Activated CD4-positive, alpha-beta T cell treated with anti-CD3 and anti-CD28 coated beads, Interleukin-2, amount 10 ng/mL, durations not matched to agents 24 days and 14 days (primary cell): ENCODE data around the gene PDE1C. TPM values are rescaled to one million over a fixed set of nuclear protein-coding genes. Genes with fewer than 3 reads are reported as not detected.

Source experiments
- DNase-seq: peaks from one replicate; pipeline ENCODE4 v3.0.0; 2022
- H3K27ac Mint-ChIP-seq: one replicate; pipeline ENCODE4 v1.8.0; 2022; ENCODE audit warnings: mild to moderate bottlenecking, mixed read lengths
- H3K27me3 Mint-ChIP-seq: one replicate; pipeline ENCODE4 v1.8.0; 2022; ENCODE audit warnings: mixed read lengths
- H3K36me3 Mint-ChIP-seq: one replicate; pipeline ENCODE4 v1.8.0; 2022; ENCODE audit warnings: low read depth, mild to moderate bottlenecking, mixed read lengths
- H3K4me1 Mint-ChIP-seq: one replicate; pipeline ENCODE4 v1.8.0; 2021; ENCODE audit warnings: mixed read lengths
- H3K4me3 Mint-ChIP-seq: one replicate; pipeline ENCODE4 v1.8.0; 2022; ENCODE audit warnings: mild to moderate bottlenecking, moderate library complexity, mixed read lengths
- H3K9me3 Mint-ChIP-seq: one replicate; pipeline ENCODE4 v1.8.0; 2021; ENCODE audit warnings: mixed read lengths
- intact Hi-C: fragments of 100-400 bp; cut with micrococcal nuclease; formaldehyde crosslinking; loops from one replicate; pipeline ENCODE4 v1.15.1; 2023
- total RNA-seq: library from RNA; stranded (reverse); gene quantifications from 2 replicates; pipeline ENCODE4 v1.2.3, GENCODE V29; 2022

PDE1C gene
- total RNA-seq, 1 donor from 2014 or later = not detected

DNA sequence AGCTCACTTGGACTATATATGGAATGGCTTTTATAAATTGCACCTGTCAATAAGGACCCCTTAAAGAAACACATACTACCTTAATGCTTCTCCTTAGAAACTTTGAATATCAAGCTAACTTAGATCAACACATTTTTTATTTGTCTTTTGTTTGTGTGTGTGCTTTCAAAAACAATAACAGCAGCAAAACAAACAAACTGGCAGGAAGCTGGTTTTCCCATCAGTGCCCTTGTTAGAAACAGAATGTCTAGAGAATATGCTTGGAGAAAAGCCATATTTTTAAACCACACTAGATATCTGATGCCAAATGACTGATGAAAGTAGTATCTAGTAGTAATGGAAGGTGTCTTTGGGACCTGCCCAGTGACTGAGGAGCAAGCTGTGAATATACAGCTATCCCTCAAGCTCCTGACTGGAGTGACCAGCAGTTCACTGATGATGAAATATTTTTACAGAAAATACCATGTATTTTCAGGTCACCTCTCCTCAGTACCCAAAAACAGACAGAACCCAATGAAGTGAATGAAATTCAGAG is 1.0 kb downstream of the PDE1C start:
- peaks cover 15% of the 10 kb centered on the region for H3K27me3 Mint-ChIP-seq
- intact Hi-C loops = no loop called here
- no peaks in the 10 kb centered on the region for H3K4me1 Mint-ChIP-seq
- no peaks in the 10 kb centered on the region for H3K9me3 Mint-ChIP-seq
- H3K36me3 Mint-ChIP-seq = no peaks in the 10 kb centered on the region
- DNase-seq = no peak
- H3K27ac Mint-ChIP-seq = no peak overlapping the region
- no peak overlapping the region for H3K4me3 Mint-ChIP-seq

DNA sequence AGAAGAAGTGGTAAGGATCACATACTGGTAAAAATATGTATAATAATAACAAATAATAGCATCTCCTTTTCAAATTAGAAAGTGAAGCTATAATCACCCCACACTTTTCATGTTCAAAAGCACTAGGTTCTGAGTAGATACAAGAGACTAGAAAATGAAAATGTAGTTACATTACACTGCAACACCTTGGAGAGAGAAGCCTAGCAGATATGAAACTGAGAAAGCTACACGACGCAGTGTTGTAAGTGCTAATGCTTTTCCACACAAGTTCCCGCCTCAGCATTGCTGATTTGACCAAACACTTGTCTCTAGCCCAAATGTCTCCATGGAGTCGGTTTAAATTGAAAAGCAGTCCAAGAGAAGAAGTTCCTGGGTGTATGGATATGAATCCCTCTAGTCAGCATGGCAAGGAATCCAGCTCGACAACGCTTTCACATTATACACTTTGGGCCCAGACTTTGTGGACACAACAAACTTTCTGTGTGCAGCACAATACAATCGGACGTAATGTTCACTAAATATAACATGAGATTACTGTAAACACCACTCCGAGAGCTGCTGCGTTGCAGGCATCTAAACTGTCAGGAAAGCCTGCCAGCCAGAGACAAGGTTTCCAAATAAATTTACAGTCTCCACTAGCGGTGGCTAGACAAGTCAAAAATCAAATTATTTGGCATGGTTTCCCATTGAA is 1.7 kb downstream of the PDE1C start:
- DNase-seq = no peak
- no peaks in the 10 kb centered on the region for H3K36me3 Mint-ChIP-seq
- H3K4me1 Mint-ChIP-seq = no peaks in the 10 kb centered on the region
- H3K4me3 Mint-ChIP-seq = no peak overlapping the region
- H3K27ac Mint-ChIP-seq = no peak overlapping the region
- intact Hi-C loops = no loop called here
- peaks cover 15% of the 10 kb centered on the region for H3K27me3 Mint-ChIP-seq
- no peaks in the 10 kb centered on the region for H3K9me3 Mint-ChIP-seq

DNA sequence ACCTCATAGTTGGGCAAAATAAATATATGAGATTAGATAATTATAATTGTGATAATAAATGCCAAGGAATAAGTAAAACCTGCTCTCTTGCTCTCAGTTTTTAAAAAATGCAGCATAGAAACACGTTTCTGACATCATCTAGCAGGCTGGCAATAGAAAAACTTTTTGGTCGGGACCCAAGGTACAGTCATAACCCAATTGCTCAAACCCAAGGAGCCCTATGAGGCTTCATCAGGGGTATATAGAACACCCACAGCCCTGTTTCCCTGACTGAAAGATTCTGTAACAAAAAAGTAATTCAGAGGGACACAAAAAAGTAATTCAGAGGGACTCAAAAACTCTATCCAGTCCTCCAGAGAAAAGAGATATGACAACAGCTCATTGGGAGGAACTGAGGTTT is 3.8 kb downstream of the PDE1C start:
- no peaks in the 10 kb centered on the region for H3K9me3 Mint-ChIP-seq
- no peaks in the 10 kb centered on the region for H3K36me3 Mint-ChIP-seq
- DNase-seq = no peak
- H3K4me3 Mint-ChIP-seq = no peak overlapping the region
- H3K27me3 Mint-ChIP-seq = peaks cover 13% of the 10 kb centered on the region
- no peaks in the 10 kb centered on the region for H3K4me1 Mint-ChIP-seq
- intact Hi-C loops = no loop called here
- H3K27ac Mint-ChIP-seq = no peak overlapping the region

DNA sequence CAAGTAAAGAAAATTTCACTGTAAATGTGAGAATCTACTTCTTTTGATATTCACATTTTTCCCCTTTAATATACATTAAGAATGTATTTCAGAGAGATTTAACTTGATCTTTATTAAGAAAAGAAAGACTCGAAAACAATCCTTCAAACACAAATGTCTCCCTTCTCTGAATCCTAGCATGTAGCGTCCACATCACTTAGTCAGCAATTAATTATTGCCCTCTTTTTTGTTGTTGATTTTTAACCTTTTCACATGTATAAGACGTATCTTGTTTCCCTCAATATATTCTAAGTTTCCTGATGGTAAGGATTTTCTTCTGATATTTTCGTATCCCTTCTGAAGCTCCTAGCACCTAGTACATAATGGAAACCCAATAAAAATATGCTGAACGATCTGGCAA is 6.6 kb downstream of the PDE1C start:
- Mint-ChIP-seq H3K27me3 (no peaks in the 10 kb centered on the region), H3K4me1 (no peaks in the 10 kb centered on the region), H3K4me3 (no peak overlapping the region), H3K27ac (no peak overlapping the region), H3K9me3 (no peaks in the 10 kb centered on the region), H3K36me3 (no peaks in the 10 kb centered on the region)
- intact Hi-C loops = no loop called here
- no peak for DNase-seq

DNA sequence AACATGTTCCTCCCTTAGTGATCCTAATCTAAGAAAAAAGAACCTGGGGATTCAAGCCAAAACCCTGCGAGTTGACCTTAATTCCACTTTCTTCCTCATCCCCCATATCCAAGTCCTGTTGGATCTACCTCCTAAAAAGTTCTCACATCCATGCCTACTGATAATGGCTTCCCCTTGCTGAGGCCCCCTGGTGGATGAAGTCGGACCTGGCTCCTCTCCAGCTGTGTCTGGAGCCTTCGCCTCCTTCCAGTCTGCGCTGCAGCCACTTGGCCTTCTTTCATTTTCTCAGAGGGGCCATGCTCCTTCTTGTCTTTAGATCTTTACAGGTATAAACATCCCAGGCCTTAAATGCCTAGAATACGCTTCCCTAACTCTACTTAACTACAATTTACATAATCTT is 8.1 kb downstream of the PDE1C start:
- Mint-ChIP-seq H3K36me3 (no peaks in the 10 kb centered on the region), H3K9me3 (no peaks in the 10 kb centered on the region), H3K4me3 (no peak overlapping the region), H3K4me1 (no peaks in the 10 kb centered on the region), H3K27me3 (no peaks in the 10 kb centered on the region), H3K27ac (no peak overlapping the region)
- intact Hi-C loops = no loop called here
- DNase-seq = peak; percentile 56

DNA sequence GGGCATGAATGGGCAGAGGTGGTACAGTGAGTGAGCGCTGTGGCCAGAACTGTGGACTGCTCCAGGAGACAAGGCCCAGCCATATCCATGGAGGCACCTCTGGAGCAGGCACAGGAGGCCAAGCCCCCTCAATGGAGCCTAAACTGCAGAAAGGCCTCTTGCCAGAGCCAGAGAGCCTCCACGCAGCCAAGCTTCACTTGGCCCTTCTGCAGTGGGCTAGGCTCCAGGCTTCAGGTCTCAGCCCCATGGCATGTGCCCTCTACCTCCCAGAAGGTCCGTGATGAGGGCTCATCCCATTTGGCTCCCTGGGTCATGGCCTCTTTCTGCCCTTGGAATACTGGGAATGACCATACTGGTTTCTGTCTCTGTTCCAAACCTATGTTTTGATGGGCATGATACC is 8.9 kb downstream of the PDE1C start:
- H3K4me3 Mint-ChIP-seq = no peak overlapping the region
- intact Hi-C loops = no loop called here

DNA sequence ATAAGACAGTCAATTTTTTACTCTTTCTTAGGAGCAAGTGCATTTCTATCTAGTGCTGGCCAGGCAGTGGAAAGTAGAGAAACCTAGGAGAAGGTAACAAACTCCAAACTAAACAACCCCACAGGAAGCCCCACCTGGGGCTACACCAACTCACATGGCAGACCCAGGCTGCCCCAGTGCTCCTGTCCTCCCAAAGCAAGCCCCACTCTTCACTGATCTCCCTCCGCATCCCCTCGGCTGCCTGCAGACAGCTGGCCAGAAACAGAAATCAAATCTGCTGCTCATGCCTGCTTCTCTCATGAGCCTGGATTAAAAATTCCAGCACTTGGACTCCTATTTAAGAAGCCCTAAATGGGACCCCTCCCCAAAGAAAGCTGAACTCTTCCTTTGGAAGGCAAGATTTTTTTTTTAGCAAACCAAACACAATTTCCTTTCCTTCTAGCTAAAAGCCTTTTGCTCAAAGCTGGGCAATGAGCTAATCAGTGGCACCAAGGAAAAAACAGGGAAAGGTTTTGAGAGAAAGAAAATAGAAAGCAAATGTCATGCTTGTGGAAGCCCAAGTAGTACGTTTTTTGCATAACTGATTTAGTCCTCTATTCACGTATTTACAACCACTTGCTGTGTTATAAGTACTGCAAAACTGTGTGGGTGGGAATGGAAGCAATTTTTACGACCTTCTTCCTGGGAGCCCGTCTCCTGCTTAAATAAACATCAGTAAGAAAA is 10.8 kb downstream of the PDE1C start:
- intact Hi-C loops = no loop called here
- no peak overlapping the region for H3K4me3 Mint-ChIP-seq
- H3K36me3 Mint-ChIP-seq = no peaks in the 10 kb centered on the region
- H3K4me1 Mint-ChIP-seq = no peaks in the 10 kb centered on the region
- no peaks in the 10 kb centered on the region for H3K9me3 Mint-ChIP-seq
- no peak for DNase-seq
- no peaks in the 10 kb centered on the region for H3K27me3 Mint-ChIP-seq
- no peak overlapping the region for H3K27ac Mint-ChIP-seq

More for the DNA sequence above, 8.9 kb downstream of the PDE1C start:
- Mint-ChIP-seq H3K36me3 (no peaks in the 10 kb centered on the region), H3K27ac (no peak overlapping the region), H3K9me3 (no peaks in the 10 kb centered on the region), H3K4me1 (no peaks in the 10 kb centered on the region), H3K27me3 (no peaks in the 10 kb centered on the region)
- DNase-seq = no peak

DNA sequence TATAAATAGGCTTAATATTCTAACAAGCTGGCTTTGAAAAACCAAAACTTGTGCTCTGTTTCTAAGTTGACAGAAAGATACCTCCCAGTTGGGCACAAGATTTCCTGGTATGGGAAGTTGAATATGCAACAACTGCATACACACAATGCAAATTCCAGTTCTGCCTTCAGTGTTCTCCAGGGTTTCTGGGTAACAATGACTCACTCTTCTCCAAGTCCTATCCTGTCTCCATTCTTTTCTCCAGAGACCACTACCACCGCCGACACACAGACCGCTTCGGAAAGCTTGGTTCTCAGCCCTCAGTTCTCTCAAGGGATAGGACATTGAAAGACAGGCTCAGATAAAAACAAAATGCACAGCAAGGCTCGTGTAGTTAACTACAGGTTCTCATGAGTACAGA is 12.2 kb downstream of the PDE1C start:
- intact Hi-C loops = no loop called here
- H3K36me3 Mint-ChIP-seq = no peaks in the 10 kb centered on the region
- no peaks in the 10 kb centered on the region for H3K9me3 Mint-ChIP-seq
- no peaks in the 10 kb centered on the region for H3K4me1 Mint-ChIP-seq
- H3K4me3 Mint-ChIP-seq = no peak overlapping the region
- H3K27ac Mint-ChIP-seq = no peak overlapping the region
- DNase-seq = no peak
- no peaks in the 10 kb centered on the region for H3K27me3 Mint-ChIP-seq

DNA sequence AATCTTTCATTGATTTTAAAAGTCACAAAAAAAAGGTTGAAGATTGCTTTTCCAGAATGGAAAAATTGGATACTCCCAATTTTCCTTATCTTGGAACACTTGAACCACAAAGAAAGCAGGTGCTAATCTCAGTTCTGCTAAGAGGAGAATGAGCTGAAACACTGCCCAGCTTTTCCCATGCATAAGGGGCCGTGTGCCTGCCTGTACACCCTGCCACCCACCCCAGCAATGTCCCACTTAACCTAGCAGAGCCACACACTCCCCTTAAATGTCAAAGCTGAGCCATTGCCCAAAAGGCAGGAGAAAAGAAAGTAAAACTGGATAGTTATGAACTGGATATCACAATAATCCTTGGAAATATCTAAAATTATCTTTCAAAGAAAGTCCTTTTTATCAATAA is 13.4 kb downstream of the PDE1C start:
- Mint-ChIP-seq H3K27me3 (no peaks in the 10 kb centered on the region), H3K27ac (no peak overlapping the region), H3K36me3 (no peaks in the 10 kb centered on the region)

DNA sequence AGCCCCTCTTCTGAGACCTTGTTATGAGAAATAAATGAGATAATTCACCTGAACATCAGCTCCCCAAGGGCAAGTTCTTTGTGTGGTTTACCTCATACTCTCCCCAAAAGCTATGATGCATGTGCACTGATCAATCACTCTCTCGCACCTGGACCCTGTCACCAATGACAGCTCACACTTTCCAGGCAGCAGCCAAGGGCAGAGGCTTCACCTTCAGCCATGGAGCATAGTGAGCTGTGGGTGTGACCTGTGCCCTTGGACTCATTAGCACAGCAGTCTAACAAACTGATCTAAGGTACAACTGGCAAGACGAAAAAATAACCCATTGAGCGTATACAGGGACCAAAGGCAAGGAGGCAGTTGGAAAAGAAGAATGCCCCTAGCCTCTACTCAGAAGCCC is 17.0 kb downstream of the PDE1C start:
- intact Hi-C loops = no loop called here
- Mint-ChIP-seq H3K27me3 (no peaks in the 10 kb centered on the region), H3K4me1 (no peaks in the 10 kb centered on the region), H3K9me3 (no peaks in the 10 kb centered on the region), H3K36me3 (no peaks in the 10 kb centered on the region), H3K4me3 (no peak overlapping the region), H3K27ac (no peak overlapping the region)
- DNase-seq = no peak

More for the DNA sequence above, 13.4 kb downstream of the PDE1C start:
- intact Hi-C loops = no loop called here
- DNase-seq = no peak
- Mint-ChIP-seq H3K9me3 (no peaks in the 10 kb centered on the region), H3K4me1 (no peaks in the 10 kb centered on the region), H3K4me3 (no peak overlapping the region)

DNA sequence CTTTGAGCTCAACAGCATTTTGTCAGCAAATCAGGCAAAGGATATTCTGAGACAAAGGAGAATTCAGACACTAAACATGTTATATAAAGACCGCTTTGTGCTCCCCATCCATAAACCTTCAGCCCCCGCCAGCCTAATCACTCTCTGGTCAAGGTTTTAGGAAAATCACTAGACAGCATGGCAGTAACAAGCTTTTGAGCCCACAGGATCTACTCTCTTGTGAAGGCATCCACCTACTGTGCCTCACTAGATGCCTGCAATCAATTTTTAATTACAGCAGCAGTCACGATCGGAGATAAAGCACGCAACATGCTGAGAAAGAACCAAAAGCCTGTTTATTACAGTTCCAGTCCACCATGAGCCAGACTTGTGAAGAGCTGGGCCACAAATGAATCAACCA is 19.1 kb downstream of the PDE1C start:
- Mint-ChIP-seq H3K9me3 (no peaks in the 10 kb centered on the region), H3K27me3 (no peaks in the 10 kb centered on the region), H3K4me3 (no peak overlapping the region), H3K36me3 (no peaks in the 10 kb centered on the region), H3K27ac (no peak overlapping the region), H3K4me1 (no peaks in the 10 kb centered on the region)
- DNase-seq = no peak
- intact Hi-C loops = no loop called here

DNA sequence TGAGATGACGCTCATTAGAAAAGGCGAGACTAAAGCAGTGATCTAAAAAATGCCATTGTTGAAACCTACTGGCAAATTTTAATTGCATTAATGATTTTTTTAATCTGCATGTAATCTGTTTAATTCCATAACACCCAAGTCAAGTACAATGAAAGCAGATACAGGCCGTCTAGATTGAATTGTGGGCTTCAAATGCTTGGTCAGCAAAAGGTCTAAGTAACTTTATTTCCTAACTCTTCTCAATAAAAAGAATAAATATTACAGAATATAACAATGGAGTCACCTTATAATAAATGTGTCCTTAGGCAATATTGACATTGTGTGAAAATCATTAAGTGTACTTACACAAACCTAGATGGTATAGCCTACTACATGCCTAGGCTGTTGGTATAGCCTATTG is 20.6 kb downstream of the PDE1C start:
- no peaks in the 10 kb centered on the region for H3K4me1 Mint-ChIP-seq
- no peaks in the 10 kb centered on the region for H3K9me3 Mint-ChIP-seq
- intact Hi-C loops = no loop called here
- H3K4me3 Mint-ChIP-seq = no peak overlapping the region
- no peaks in the 10 kb centered on the region for H3K36me3 Mint-ChIP-seq
- DNase-seq = no peak
- no peaks in the 10 kb centered on the region for H3K27me3 Mint-ChIP-seq
- no peak overlapping the region for H3K27ac Mint-ChIP-seq

DNA sequence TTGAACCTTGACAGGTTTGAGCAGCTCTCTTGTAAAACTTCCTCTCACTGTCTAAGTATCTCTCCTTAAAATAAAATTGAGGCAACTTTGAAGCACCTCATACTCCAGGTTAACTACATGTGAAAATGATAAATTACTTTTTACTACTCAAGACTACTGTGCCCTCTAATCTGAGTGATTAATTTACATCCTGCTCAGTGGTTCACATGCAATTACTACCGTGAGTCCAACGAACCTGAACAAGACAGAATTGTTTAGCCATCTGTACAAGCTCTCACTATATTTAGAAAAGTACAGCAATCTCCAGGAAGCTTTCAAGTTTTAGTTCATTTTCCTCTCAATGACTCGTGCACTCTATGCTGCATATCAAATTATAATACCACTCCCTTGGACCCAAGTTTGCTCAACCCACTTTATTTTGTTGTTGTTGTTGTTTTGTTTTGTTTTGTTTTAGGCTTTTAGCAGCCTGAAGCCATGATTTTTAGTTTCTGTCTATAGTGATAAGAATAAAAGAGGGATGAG is 21.2 kb downstream of the PDE1C start:
- Mint-ChIP-seq H3K27me3 (no peaks in the 10 kb centered on the region), H3K36me3 (no peaks in the 10 kb centered on the region), H3K4me1 (no peaks in the 10 kb centered on the region), H3K4me3 (no peak overlapping the region), H3K9me3 (no peaks in the 10 kb centered on the region), H3K27ac (no peak overlapping the region)
- intact Hi-C loops = no loop called here
- no peak for DNase-seq

DNA sequence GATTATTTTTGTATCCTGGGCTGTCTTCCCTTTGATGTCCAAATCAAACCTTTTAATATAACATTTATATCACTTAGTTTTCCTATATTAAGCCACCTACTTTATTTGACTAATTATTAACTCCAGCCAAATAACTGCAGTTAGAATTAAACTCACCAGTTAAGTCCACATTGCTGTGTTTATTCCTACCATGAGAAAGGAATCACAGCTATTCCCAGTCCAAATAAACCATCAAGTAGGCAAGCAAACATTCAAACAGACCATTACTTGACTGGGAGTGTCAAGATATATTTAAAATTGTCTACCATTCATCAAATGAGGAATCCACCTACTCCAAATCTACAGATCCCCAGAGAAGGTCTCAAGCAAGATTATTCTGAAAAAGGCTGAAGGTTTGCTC is 22.4 kb downstream of the PDE1C start:
- no peaks in the 10 kb centered on the region for H3K36me3 Mint-ChIP-seq

More for the DNA sequence above, 22.4 kb downstream of the PDE1C start:
- DNase-seq = no peak
- intact Hi-C loops = no loop called here
- Mint-ChIP-seq H3K4me1 (no peaks in the 10 kb centered on the region), H3K27me3 (no peaks in the 10 kb centered on the region), H3K27ac (no peak overlapping the region), H3K9me3 (no peaks in the 10 kb centered on the region), H3K4me3 (no peak overlapping the region)
